ENCODE data around the gene POLE. TPM values are rescaled to one million over a fixed set of nuclear protein-coding genes. Genes with fewer than 3 reads are reported as not detected.

The POLE gene
- total RNA-seq, 1 experiment from 2014 or later: 62.9 TPM

DNA sequence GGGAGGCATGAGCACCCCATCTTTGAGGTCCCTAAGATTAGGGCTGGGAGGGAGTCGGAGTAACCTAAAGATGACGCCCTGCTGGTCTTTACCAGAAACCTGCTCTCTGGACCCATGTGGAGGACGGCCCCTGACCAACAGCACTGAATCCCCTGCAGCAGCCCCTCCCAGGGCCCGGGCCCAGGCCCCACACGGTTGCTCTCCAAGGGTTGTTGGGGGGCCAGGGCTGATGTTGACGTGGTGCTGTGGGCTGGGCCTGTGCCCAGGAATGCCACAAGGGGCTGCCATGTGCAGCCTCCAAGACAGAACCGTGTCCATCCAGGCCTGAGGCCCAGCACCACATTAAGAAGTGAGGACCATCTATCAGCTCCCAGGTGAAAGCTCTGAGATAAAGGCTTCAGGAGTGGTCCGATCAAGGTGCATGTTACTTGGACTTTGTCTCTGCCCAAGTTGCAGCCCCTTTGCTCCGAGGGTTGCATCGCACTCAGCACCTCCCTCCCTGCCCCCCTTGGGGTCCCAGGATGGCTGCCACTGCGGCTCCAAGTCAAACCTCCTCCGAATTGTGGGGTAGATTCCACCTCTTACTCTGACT, 106.3 kb downstream of the POLE start:
- Histone ChIP-seq H3K27me3 (ENCODE audit: insufficient read depth, low read depth) (no peaks in the 10 kb centered on the region), H3K79me2 (ENCODE audit: low read depth) (no peaks in the 10 kb centered on the region), H2AFZ (no peak overlapping the region), H3K27ac (no peak overlapping the region), H3K9me2 (ENCODE audit: insufficient read depth) (no peaks in the 10 kb centered on the region), H3K4me1 (replicated peaks; ENCODE audit: insufficient read depth) (no peaks in the 10 kb centered on the region), H3K9me3 (ENCODE audit: insufficient read depth, low read depth) (no peaks in the 10 kb centered on the region), H3K36me3 (ENCODE audit: low read depth) (no peaks in the 10 kb centered on the region), H3F3A (ENCODE audit: insufficient read depth, low read depth) (no peaks in the 10 kb centered on the region; the same call in 1 of the 2 replicates), H4K20me1 (ENCODE audit: insufficient read depth) (peaks cover 9% of the 10 kb centered on the region; the same call in 1 of the 2 replicates), H3K4me2 (no peak overlapping the region), H3K4me3 (no peak overlapping the region)
- CTCF ChIA-PET: no interaction called here
- TF ChIP-seq, protein P1, sequence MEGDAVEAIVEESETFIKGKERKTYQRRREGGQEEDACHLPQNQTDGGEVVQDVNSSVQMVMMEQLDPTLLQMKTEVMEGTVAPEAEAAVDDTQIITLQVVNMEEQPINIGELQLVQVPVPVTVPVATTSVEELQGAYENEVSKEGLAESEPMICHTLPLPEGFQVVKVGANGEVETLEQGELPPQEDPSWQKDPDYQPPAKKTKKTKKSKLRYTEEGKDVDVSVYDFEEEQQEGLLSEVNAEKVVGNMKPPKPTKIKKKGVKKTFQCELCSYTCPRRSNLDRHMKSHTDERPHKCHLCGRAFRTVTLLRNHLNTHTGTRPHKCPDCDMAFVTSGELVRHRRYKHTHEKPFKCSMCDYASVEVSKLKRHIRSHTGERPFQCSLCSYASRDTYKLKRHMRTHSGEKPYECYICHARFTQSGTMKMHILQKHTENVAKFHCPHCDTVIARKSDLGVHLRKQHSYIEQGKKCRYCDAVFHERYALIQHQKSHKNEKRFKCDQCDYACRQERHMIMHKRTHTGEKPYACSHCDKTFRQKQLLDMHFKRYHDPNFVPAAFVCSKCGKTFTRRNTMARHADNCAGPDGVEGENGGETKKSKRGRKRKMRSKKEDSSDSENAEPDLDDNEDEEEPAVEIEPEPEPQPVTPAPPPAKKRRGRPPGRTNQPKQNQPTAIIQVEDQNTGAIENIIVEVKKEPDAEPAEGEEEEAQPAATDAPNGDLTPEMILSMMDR (conservative IDR thresholded peaks at IDR 0.05): no peak
- TF ChIP-seq EZH2 (IDR thresholded peaks at IDR 0.05; ENCODE audit: low read depth): no peak
- intact Hi-C loops (cut with micrococcal nuclease; ENCODE audit: unreplicated experiment): no loop called here
- POLR2A ChIA-PET (ENCODE audit: unreplicated experiment): no interaction called here
- BruUV-seq (replicated peaks): no TSS peak
- DNase-seq: no peak

DNA sequence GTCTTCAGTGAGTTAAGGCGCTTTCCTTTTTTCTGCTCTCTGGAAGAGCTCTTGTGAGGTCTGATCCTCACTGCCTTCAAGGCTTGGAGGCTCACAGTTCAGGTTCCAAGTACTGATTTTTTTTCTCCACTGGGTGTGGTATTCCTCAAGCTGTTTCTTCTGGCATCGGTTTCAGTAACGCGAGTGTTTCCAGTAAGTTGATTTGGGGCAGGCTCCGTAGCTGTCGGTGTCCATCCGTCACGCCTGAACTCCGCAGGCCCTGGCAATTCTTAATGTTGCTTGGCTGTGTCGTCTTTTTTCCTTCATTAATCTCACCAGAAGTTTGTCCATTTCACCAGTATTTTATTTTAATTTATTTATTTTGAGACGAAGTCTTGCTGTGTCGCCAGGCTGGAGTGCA, 107.4 kb downstream of the POLE start:
- peaks cover 9% of the 10 kb centered on the region; the same call in 1 of the 2 replicates for H4K20me1 ChIP-seq (ENCODE audit: insufficient read depth)
- no peak overlapping the region for H3K27ac ChIP-seq
- H3K9me2 ChIP-seq (ENCODE audit: insufficient read depth): no peaks in the 10 kb centered on the region
- H3K4me1 ChIP-seq (replicated peaks; ENCODE audit: insufficient read depth): no peaks in the 10 kb centered on the region
- H3K4me2 ChIP-seq: no peak overlapping the region
- H3K79me2 ChIP-seq (ENCODE audit: low read depth): no peaks in the 10 kb centered on the region
- ChIA-PET CTCF (no interaction called here), POLR2A (ENCODE audit: unreplicated experiment) (no interaction called here)
- intact Hi-C loops (cut with micrococcal nuclease; ENCODE audit: unreplicated experiment): no loop called here
- TF ChIP-seq, protein P1 (conservative IDR thresholded peaks at IDR 0.05): no peak
- no peak for TF ChIP-seq EZH2 (IDR thresholded peaks at IDR 0.05; ENCODE audit: low read depth)
- H3K4me3 ChIP-seq: no peak overlapping the region
- no peak overlapping the region for H2AFZ ChIP-seq
- DNase-seq: no peak
- no TSS peak for BruUV-seq (replicated peaks)
- H3K9me3 ChIP-seq (ENCODE audit: insufficient read depth, low read depth): no peaks in the 10 kb centered on the region
- no peaks in the 10 kb centered on the region for H3K27me3 ChIP-seq (ENCODE audit: insufficient read depth, low read depth)
- no peaks in the 10 kb centered on the region for H3K36me3 ChIP-seq (ENCODE audit: low read depth)
- H3F3A ChIP-seq (ENCODE audit: insufficient read depth, low read depth): no peaks in the 10 kb centered on the region; the same call in 1 of the 2 replicates

GRCh38 chr12:132578826-132579225, 108.3 kb downstream of the POLE start:
- Histone ChIP-seq H3K27ac (no peak overlapping the region), H3F3A (ENCODE audit: insufficient read depth, low read depth) (no peaks in the 10 kb centered on the region), H3K4me2 (no peak overlapping the region), H3K9me2 (ENCODE audit: insufficient read depth) (no peaks in the 10 kb centered on the region), H2AFZ (no peak overlapping the region), H4K20me1 (ENCODE audit: insufficient read depth) (peaks cover 9% of the 10 kb centered on the region; the same call in 1 of the 2 replicates), H3K79me2 (ENCODE audit: low read depth) (no peaks in the 10 kb centered on the region), H3K4me3 (no peak overlapping the region), H3K36me3 (ENCODE audit: low read depth) (no peaks in the 10 kb centered on the region), H3K9me3 (ENCODE audit: insufficient read depth, low read depth) (no peaks in the 10 kb centered on the region), H3K27me3 (ENCODE audit: insufficient read depth, low read depth) (no peaks in the 10 kb centered on the region), H3K4me1 (replicated peaks; ENCODE audit: insufficient read depth) (no peaks in the 10 kb centered on the region)
- no peak for TF ChIP-seq EZH2 (IDR thresholded peaks at IDR 0.05; ENCODE audit: low read depth)
- TF ChIP-seq, protein P1 (conservative IDR thresholded peaks at IDR 0.05): no peak
- BruUV-seq (replicated peaks): no TSS peak
- no peak for DNase-seq
- POLR2A ChIA-PET (ENCODE audit: unreplicated experiment): no interaction called here
- CTCF ChIA-PET: no interaction called here
- intact Hi-C loops (cut with micrococcal nuclease; ENCODE audit: unreplicated experiment): no loop called here
